Ishikawa (cell line): ENCODE data around the gene KCNQ5.

Experiments
- CEBPB ChIP-seq: IDR thresholded peaks from 2 replicates; pipeline ENCODE4 v1.6.1; 2012
- CREB1 ChIP-seq: IDR thresholded peaks from 2 replicates; pipeline ENCODE4 v1.6.1; 2012; ENCODE audit warnings: low read depth
- EGR1 ChIP-seq: IDR thresholded peaks from 2 replicates; pipeline ENCODE4 v1.6.1; 2012
- EP300 ChIP-seq: IDR thresholded peaks from 2 replicates; pipeline ENCODE4 v1.6.1; 2012; ENCODE audit warnings: borderline replicate concordance
- FOXM1 ChIP-seq: IDR thresholded peaks from 2 replicates; pipeline ENCODE4 v1.6.1; 2012; ENCODE audit warnings: low read depth, borderline replicate concordance
- MAX ChIP-seq: IDR thresholded peaks from 2 replicates; pipeline ENCODE4 v1.6.1; 2012
- NFIC ChIP-seq: IDR thresholded peaks from 2 replicates; pipeline ENCODE4 v1.6.1; 2012
- RAD21 ChIP-seq: IDR thresholded peaks from 2 replicates; pipeline ENCODE4 v1.6.1; 2012; ENCODE audit warnings: low read depth
- REST ChIP-seq: IDR thresholded peaks from 2 replicates; pipeline ENCODE4 v1.6.1; 2012; ENCODE audit warnings: low read depth, mild to moderate bottlenecking
- TAF1 ChIP-seq: IDR thresholded peaks from 2 replicates; pipeline ENCODE4 v1.6.1; 2012; ENCODE audit warnings: low read depth, mild to moderate bottlenecking
- TCF12 ChIP-seq: IDR thresholded peaks from 2 replicates; pipeline ENCODE4 v1.6.1; 2012; ENCODE audit warnings: low read depth
- TEAD4 ChIP-seq: IDR thresholded peaks from 2 replicates; pipeline ENCODE4 v1.6.1; 2012
- YY1 ChIP-seq: IDR thresholded peaks from 2 replicates; pipeline ENCODE4 v1.6.1; 2012; ENCODE audit warnings: low read depth
- ZBTB7A ChIP-seq: IDR thresholded peaks from 2 replicates; pipeline ENCODE4 v1.6.1; 2012; ENCODE audit warnings: low read depth
- TF ChIP-seq, protein P1 (sequence below): IDR thresholded peaks from 2 replicates; pipeline ENCODE4 v1.6.1; 2012

The KCNQ5 gene

DNA sequence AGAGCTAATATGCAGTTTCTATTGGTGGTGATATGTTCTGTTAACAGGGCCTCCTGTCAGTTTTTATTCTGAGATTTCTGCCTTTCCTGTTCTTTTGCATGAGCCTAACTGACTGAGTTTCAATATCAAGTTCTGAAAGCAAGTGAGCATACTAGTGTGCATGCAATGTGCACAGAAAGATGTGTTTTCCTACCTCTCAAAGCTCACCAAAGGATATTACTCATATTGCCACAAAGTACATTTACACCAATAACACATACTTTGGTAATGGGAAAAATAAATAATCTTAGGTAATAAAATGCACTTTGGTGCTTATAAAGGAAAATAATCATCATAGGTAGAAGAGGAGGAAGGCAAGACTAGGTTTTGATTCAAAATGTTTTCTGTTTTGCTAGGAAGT is 408.4 kb downstream of the KCNQ5 start:
- no peak for TF ChIP-seq TCF12
- no peak for TF ChIP-seq TAF1
- no peak for TF ChIP-seq RAD21
- no peak for TF ChIP-seq EP300
- no peak for TF ChIP-seq YY1

DNA sequence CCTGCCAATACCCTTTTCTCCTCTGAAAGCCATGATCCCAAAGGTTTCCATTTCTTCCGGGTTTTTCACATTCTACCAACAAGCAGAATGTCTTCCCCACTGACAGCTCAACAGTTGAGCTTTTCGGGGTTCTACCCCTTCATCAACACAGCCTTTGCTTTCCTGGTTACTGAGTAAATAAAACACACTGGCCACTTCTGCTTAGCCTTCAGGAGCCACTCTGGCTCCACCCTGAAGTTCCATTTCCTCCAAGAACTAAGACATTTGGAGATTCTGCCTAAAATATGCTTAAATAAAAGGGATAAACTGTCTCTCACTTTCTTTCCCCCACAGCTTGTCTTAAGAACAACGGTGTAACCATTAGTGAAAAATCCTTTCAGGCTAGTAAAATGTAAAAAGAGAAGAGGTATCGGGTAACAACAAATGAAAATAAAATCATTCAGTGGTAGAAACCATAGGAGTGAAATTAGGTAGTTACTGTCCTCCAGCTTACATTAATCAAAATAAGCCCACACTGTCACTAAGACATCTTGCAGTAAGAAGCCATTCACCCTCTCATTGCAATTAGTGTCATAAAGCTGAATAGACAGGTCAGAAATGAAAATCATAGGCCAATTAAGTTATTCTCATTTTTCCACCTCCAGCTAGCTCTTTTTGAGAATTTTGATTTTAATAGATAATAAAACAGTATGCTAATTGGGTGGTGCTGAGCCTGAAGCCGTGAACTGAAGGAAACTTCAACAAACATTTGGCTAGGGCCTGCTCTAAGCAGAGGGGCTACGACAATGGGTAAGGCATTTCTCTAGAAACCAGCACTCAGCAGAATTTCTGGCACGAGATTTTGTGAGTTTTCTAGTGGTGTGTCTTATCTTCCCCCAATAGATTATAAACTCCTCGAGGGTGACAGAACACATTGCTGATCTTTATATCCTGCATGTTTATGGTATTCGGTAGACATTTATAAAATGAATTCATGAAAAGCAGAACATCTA is 409.2 kb downstream of the KCNQ5 start:
- TF ChIP-seq FOXM1: no peak
- TF ChIP-seq REST: no peak
- no peak for TF ChIP-seq TCF12
- TF ChIP-seq RAD21: no peak
- no peak for TF ChIP-seq NFIC
- TF ChIP-seq EP300: no peak
- no peak for TF ChIP-seq ZBTB7A
- TF ChIP-seq TEAD4: no peak
- no peak for TF ChIP-seq CEBPB
- TF ChIP-seq, protein P1, sequence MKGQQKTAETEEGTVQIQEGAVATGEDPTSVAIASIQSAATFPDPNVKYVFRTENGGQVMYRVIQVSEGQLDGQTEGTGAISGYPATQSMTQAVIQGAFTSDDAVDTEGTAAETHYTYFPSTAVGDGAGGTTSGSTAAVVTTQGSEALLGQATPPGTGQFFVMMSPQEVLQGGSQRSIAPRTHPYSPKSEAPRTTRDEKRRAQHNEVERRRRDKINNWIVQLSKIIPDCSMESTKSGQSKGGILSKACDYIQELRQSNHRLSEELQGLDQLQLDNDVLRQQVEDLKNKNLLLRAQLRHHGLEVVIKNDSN: no peak
- no peak for TF ChIP-seq EGR1

- TF ChIP-seq YY1 (no peak), MAX (no peak), CEBPB (no peak), EGR1 (no peak), REST (no peak), TEAD4 (no peak), CREB1 (no peak), FOXM1 (no peak), TAF1 (no peak), ZBTB7A (no peak), EP300 (no peak), RAD21 (no peak), NFIC (no peak), TCF12 (no peak)
- TF ChIP-seq, protein P1: no peak
Observed at GRCh38 chr6:73032586-73032985, 410.7 kb downstream of the KCNQ5 start.

- no peak for TF ChIP-seq EGR1
- TF ChIP-seq YY1: no peak
- TF ChIP-seq NFIC: no peak
Observed at GRCh38 chr6:73036689-73037088, 414.8 kb downstream of the KCNQ5 start.

DNA sequence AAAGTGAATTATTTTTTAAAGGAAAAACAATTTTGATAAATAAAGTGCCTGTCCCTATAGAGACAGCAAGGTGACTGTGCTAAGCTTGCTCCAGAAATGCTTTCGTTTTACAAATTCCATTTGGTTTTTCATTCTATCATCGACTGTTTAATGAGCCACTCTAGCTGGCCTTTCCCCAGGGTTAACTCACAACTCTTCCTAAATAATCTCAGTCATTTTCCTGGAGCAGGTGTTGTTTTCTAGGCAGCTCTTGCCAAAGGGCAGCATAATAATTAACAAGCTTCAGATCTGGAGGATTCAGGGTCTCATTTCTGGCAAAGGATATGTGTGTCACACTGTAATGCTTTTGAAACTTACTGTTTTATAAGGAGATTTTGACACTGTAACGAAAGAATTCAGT is 419.2 kb downstream of the KCNQ5 start:
- no peak for TF ChIP-seq ZBTB7A
- no peak for TF ChIP-seq REST
- TF ChIP-seq MAX: no peak
- no peak for TF ChIP-seq YY1
- TF ChIP-seq TCF12: no peak
- no peak for TF ChIP-seq RAD21
- no peak for TF ChIP-seq FOXM1
- no peak for TF ChIP-seq NFIC
- TF ChIP-seq TEAD4: no peak
- TF ChIP-seq, protein P1: no peak
- TF ChIP-seq CEBPB: no peak
- TF ChIP-seq EGR1: no peak
- no peak for TF ChIP-seq EP300
- no peak for TF ChIP-seq CREB1
- TF ChIP-seq TAF1: no peak
